ENCODE results near the gene ZNF500. TPM values are rescaled to one million over a fixed set of nuclear protein-coding genes. Genes with fewer than 3 reads are reported as not detected.
A peak's percentile ranks its signal among the peaks of the same experiment; 100 is the strongest.

ZNF500 gene
- total RNA-seq, 1 experiment from 2014 or later, result 18.3 TPM

GRCh38 chr16:4803898-4804762 lies 37.2 kb upstream of the ZNF500 start:
- Histone ChIP-seq H3K4me1 (ENCODE audit: insufficient read depth, low read length) (no peaks in the 10 kb centered on the region), H3K4ac (ENCODE audit: low read depth, low read length) (no peak overlapping the region), H3K27me3 (ENCODE audit: insufficient read depth, low read length) (no peaks in the 10 kb centered on the region), H3K18ac (ENCODE audit: insufficient read length, low read depth, low read length) (peak overlapping the region; percentile 82), H3K23me2 (ENCODE audit: insufficient read length, low read depth, low read length, poor library complexity, severe bottlenecking) (peaks cover 7% of the 10 kb centered on the region), H2AK5ac (ENCODE audit: insufficient read length, low read length) (no peak overlapping the region), H3K79me2 (ENCODE audit: insufficient read depth, low read length) (no peaks in the 10 kb centered on the region), H3K23ac (ENCODE audit: insufficient read length, low read depth, low read length) (no peak overlapping the region), H4K5ac (ENCODE audit: insufficient read length, low read depth, low read length) (no peak overlapping the region), H2BK12ac (ENCODE audit: insufficient read length, low read depth, low read length) (no peak overlapping the region), H3K9me3 (ENCODE audit: control insufficient read depth, low read depth, low read length) (no peaks in the 10 kb centered on the region), H2AFZ (ENCODE audit: low read length) (no peak overlapping the region), H2BK5ac (ENCODE audit: insufficient read length, low read length) (no peak overlapping the region), H2BK15ac (ENCODE audit: low read depth, low read length) (no peak overlapping the region; the same call in 1 of the 2 replicates), H3K4me2 (ENCODE audit: insufficient read depth, insufficient read length, low read length) (no peak overlapping the region), H3K9ac (ENCODE audit: extremely low read depth, insufficient read length, low read length) (no peak overlapping the region), H4K8ac (replicated peaks; ENCODE audit: insufficient read length, low read depth, low read length) (no peak overlapping the region), H3K79me1 (ENCODE audit: insufficient read depth, low read depth, low read length, poor library complexity, severe bottlenecking) (no peaks in the 10 kb centered on the region), H3K56ac (ENCODE audit: insufficient read length, low read depth, low read length) (no peak overlapping the region), H3T11ph (ENCODE audit: low read length) (no peak overlapping the region), H2BK120ac (ENCODE audit: low read depth, low read length, poor library complexity, severe bottlenecking) (no peak overlapping the region), H4K20me1 (ENCODE audit: control insufficient read depth, insufficient read depth, insufficient read length) (no peaks in the 10 kb centered on the region), H3K14ac (ENCODE audit: insufficient read depth, low read length) (no peak overlapping the region), H3K27ac (ENCODE audit: insufficient read length, low read depth, low read length) (no peak overlapping the region), H2BK20ac (ENCODE audit: low read depth, low read length, poor library complexity, severe bottlenecking) (no peak overlapping the region), H4K91ac (ENCODE audit: insufficient read length, low read depth, low read length) (no peak overlapping the region)
- peak overlapping the region; percentile 70 to 96 (median 76); a peak in 4 of 7 replicates for H3K27ac Mint-ChIP-seq
- H3K27me3 Mint-ChIP-seq (ENCODE audit: low read depth), result no peaks in the 10 kb centered on the region; the same call in 1 of the 2 replicates
- H3K36me3 Mint-ChIP-seq (ENCODE audit: insufficient read depth in 1 of 3, low read depth in 3 of 3), result peaks cover 19 to 44% (median 43%) of the 10 kb centered on the region in 3 experiments; a peak in 6 of 7 replicates
- DNase-seq, result no peak
- peak overlapping the region; percentile 76 to 84; a peak in 3 of 5 replicates for H3K4me3 Mint-ChIP-seq
- no CpG with 5 or more reads among the region's 26 CpGs for WGBS (ENCODE audit: extremely low coverage, insufficient read length, low lambda C conversion rate)
- H3K9me3 Mint-ChIP-seq, result no peaks in the 10 kb centered on the region
- peaks cover 17 to 31% of the 10 kb centered on the region in 2 experiments for H3K4me1 Mint-ChIP-seq
- TF ChIP-seq CTCF (conservative IDR thresholded peaks at IDR 0.05), result no peak

Measured in H9 (cell line).